Tibial nerve (tissue), 4 donors: ENCODE data around the gene TMEM123.

Source experiments
- EP300 ChIP-seq, 2 donors: sonication (generic); formaldehyde crosslinking; IDR thresholded peaks; one replicate each; pipeline ENCODE4 v1.6.1; 2017; ENCODE audit warnings: antibody characterized with exemption in 2 of 2, mild to moderate bottlenecking in 1 of 2
- POLR2A ChIP-seq, 2 donors: fragments of 450-650 bp; IDR thresholded peaks; one replicate each; pipeline ENCODE4 v1.6.1; 2017; ENCODE audit warnings: antibody characterized with exemption in 2 of 2, mild to moderate bottlenecking in 2 of 2, moderate library complexity in 2 of 2
- TF ChIP-seq, protein P1 (sequence below), 5 experiments: fragments of 200-600 bp in 3 of 5; fragments of 450-650 bp in 2 of 5; sonication (generic) in 3 of 5; IDR thresholded peaks; one replicate each; pipeline ENCODE4 v1.5.1; 2016 to 2019; ENCODE audit warnings: antibody characterized with exemption in 5 of 5, mild to moderate bottlenecking in 3 of 5, moderate library complexity in 2 of 5

DNA sequence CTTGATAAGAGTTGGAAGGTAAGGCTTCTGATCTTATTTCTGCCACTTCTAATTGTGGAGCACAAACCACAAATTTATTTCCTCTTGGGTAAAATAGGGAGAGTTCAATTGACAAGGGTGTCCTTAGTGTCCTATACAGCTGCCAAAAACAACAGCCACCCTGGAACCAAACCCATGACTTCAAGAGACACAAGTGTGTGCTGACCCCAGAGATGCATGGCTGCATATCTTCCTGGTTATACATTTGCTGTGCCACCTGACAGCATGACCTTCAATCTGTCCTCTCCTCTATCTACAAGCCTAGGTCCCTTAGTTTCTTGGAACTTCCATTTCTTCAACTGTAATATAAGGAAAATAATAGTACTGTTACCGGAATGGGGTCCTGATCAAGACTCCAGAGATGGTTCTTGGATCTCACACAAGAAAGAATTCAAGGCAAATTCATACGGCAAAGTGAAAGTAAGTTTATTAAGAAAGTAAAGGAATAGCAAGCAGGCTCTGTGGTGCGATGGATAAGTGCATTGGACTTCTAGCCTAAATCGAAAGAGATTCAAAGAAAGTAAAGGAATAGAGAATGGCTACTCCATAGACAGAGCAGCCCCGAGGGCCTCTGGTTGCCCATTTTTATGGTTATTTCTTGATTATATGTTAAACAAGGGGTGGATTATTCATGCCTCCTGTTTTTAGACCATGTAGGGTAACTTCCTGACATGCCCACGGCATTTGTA lies 15.5 kb upstream of the TMEM123 start:
- TF ChIP-seq, protein P1, sequence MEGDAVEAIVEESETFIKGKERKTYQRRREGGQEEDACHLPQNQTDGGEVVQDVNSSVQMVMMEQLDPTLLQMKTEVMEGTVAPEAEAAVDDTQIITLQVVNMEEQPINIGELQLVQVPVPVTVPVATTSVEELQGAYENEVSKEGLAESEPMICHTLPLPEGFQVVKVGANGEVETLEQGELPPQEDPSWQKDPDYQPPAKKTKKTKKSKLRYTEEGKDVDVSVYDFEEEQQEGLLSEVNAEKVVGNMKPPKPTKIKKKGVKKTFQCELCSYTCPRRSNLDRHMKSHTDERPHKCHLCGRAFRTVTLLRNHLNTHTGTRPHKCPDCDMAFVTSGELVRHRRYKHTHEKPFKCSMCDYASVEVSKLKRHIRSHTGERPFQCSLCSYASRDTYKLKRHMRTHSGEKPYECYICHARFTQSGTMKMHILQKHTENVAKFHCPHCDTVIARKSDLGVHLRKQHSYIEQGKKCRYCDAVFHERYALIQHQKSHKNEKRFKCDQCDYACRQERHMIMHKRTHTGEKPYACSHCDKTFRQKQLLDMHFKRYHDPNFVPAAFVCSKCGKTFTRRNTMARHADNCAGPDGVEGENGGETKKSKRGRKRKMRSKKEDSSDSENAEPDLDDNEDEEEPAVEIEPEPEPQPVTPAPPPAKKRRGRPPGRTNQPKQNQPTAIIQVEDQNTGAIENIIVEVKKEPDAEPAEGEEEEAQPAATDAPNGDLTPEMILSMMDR (IDR thresholded peaks at IDR 0.05) = no peak
- TF ChIP-seq POLR2A (IDR thresholded peaks at IDR 0.05) (no peak), EP300 (IDR thresholded peaks at IDR 0.05) (no peak)
